ENCODE results near the gene MROH8.
"Not testable (repeated sequence)": the region's sequence is repeated elsewhere in the genome, so short reads cannot be mapped to it uniquely, and the experiment has no call there.

The MROH8 gene

DNA sequence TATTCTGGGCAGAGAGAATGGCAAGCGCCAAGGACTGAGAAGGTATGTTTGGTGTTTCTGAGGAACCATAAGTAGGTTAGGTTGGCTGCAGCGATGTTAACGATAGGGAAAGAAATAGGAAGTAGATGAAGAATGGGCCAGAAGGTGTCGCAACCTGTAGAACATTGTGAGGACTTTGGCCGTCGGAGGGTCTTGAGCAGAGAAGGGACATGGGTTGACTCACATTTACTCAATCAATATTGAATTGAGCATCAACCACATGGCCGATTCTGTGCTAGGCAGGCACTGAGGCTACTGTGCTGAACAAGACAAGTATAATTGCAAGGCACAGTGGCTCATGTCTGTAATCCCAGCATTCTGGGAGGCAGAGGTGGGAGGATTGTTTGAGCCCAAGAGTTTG lies 27.1 kb downstream of the MROH8 start:
- DNase-seq, result no peak

DNA sequence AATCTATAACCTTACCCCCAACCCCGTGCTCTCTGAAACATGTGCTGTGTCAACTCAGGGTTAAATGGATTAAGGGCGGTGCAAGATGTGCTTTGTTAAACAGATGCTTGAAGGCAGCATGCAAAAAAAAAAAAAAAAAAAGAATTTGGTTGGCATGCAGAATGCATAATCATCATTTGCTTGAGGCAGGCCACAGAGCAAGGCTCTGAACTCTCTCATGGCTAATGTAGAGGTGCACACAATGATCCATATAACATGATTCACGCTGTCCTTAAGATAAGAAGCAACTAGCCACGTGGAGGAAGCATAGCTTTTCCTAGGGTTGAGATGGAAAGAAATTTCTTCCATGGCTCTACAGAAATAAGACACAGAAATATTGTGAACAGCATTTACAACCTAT lies 27.8 kb downstream of the MROH8 start:
- no peak for DNase-seq

DNA sequence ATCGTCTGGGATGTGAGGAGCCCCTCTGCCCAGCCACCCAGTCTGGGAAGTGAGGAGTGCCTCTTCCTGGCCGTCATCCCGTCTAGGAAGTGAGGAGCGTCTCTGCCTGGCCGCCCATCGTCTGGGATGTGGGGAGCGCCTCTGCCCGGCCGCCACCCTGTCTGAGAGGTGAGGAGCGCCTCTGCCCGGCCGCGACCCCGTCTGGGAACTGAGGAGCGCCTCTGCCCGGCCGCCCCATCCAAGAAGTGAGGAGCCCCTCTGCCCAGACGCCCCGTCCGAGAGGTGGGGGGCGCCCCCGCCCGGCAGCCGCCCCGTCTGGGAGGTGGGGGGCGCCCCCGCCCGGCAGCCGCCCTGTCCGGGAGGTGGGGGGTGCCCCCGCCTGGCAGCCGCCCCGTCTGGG lies 28.5 kb downstream of the MROH8 start:
- not testable (repeated sequence) for DNase-seq

DNA sequence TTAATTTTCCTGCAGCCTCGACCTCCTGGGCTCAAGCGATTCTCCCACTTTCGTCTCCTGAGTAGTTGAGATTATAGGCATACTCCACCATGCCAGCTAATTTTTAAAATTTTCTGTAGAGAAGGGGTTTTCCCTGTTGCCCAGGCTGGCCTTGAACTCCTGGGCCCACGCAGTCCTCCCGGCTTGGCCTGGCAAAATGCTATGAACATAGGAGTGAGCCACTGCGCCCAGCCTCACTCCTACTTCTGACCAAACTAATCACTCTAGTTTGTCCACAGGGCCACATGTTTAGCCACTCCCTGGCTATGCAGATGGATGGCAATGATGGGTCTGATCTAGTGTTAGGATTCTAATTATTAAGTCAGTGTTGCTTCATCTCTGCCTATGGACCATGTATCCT lies 32.1 kb downstream of the MROH8 start:
- no peak for DNase-seq

DNA sequence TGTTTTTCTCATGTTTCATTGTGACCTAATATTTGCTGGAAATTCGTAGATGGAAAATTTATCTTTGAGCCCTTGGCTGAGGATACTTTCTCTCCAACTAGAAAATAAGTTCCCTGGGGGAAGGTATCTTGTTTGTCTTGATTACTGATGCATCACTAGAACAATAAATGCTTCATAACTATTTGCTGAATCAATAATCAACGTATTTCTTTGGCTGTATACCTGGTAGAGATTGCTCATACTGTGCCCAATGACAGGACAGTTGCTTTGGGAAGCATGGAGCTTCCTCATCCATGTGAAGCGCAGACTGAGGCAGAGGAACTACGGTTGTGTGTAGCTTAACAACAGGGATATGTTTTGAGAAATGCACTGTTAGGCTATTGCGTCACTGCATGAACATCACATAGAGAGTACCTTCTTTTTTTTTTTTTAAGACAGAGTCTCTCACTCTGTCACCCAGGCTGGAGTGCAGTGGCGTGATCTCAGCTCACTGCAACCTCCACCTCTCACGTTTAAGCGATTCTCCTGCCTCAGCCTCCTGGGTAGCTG lies 34.4 kb downstream of the MROH8 start:
- DNase-seq, result no peak

DNA sequence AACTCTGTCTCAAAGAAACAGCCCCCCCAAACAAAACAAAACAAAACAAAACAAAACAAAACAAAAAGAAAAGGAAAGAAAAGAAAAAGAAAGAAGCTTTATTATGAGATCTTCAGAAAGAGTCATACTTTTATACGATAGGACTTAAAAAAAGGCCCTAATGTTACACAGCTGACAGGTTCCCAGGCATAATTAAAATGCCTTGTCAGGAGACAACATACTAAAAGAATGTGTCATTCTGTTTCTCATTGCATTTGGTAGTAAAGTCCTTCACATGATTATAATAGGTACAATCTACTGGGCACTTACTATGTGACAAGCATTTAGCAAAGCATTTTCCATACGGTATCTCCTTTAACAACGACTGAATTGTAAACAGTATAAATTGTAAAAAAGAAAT lies 36.6 kb downstream of the MROH8 start:
- DNase-seq, result no peak

DNA sequence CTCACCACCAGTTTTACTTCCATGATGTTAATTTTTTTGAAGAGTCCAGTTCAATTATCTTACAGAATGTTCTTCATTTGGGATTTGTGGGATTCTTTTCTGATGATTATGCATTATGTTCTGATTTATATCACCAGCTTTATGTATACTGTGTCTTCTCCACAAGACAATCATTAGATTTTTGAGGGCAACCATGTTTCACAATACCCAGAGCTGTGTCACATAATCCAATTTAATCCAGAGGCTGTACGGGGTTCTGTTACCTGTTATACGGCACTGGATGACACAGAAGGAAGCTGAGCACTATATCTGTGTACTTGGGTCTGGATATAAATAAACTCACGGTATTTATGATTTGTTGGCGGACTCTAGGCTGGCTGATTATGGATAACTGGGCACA lies 41.8 kb downstream of the MROH8 start:
- no peak for DNase-seq

DNA sequence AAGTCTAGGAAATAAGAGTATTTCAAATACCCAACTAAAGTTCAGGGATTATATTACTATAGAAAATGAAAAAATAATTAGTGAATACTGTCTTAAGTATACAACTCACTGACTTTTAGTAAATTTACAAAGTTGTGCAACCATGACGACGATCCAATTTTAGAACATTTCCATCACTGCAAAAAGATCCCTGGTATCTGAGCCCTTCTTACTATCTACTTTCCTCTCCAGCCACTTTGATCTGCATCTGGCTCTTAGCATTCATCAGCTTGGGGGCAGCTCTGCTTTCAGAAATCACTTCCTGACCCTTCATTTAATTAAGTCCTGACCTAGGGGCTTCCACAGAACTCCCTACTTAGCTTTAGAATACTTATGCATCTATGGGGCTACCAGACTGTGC lies 45.4 kb downstream of the MROH8 start:
- no peak for DNase-seq

DNA sequence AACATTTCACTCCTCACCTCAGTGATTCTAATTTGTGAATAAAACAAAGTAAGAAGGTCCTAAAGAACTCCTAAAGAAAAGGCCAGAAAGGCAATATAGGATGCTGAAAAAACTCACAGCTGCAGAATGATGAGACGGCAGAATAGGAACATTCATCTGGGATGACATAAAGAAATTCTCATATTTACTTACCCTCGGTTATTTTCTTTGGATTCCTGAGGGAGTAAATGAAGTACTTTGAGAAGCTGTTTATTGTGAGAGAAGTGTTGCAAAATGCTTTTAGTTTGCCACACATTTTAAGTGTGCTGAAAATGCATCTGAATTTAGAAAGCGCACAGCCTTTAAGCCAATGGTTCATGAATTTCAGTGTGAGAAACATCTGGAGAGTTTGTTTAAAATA lies 47.9 kb downstream of the MROH8 start:
- DNase-seq, result no peak

DNA sequence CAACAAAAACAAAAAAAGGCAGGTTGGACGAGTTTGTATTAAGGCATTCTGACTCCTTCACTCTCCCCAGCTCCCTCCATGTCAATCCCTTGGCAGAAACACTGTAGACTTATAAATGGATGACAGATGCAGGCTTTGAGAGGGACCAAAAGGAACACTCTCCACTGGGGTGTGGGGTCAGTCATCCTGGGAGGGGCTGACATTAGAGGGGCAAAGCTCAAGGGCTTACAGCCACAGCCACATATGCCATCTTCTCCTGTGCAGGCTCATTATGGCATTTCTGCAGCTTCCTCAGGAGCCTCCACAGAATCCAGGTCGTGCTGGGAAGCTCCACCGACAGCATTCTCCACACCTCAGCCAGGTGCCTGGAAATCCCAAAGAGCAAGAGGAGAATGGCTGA lies 50.5 kb downstream of the MROH8 start:
- no peak for DNase-seq

DNA sequence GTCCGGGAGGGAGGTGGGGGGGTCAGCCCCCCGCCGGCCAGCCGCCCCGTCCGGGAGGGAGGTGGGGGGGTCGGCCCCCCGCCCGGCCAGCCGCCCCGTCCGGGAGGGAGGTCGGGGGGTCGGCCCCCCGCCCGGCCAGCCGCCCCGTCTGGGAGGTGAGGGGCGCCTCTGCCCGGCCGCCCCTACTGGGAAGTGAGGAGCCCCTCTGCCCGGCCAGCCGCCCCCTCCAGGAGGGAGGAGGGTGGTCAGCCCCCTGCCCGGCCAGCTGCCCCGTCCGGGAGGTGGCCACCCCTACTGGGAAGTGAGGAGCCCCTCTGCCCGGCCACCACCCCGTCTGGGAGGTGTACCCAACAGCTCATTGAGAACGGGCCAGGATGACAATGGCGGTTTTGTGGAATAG lies 53.1 kb downstream of the MROH8 start:
- DNase-seq, result not testable (repeated sequence)

DNA sequence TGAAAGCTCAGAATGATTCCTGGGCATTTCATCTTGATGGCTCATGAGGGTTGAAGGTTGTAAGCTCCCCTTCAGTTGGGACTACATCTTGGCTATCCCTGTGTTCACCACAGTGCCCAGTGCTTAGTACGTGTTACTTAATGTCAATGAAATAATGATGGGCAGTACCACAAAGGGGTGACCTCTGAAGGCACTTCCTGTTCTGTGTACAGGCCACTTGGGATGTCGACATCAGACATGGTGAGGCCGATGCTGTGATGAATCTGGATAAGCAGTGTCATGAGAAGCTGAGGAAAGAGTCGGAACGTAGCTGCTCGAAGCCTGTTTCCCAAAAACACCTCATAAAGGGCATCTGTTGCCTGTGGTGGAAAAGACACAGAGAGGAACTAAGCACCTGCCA lies 55.9 kb downstream of the MROH8 start:
- DNase-seq, result no peak

DNA sequence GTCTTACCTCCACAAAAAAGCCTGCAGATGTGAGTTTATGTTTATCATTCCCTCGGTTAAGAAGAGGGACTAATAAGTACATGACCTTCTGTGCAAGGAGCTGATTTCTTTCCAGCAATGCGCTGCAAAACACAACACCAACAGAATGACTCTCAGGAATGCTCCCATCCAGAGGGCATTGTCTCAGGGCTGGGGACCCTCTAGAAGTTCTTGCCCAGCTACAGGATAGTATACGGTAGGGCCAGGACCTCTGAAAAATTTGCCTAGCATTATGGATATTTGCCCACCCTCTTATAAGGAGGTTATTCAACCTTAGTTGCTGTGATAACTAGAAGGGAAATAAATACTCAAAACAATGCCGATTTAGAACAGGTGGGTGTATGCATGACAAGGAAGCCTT lies 58.9 kb downstream of the MROH8 start:
- DNase-seq, result no peak

DNA sequence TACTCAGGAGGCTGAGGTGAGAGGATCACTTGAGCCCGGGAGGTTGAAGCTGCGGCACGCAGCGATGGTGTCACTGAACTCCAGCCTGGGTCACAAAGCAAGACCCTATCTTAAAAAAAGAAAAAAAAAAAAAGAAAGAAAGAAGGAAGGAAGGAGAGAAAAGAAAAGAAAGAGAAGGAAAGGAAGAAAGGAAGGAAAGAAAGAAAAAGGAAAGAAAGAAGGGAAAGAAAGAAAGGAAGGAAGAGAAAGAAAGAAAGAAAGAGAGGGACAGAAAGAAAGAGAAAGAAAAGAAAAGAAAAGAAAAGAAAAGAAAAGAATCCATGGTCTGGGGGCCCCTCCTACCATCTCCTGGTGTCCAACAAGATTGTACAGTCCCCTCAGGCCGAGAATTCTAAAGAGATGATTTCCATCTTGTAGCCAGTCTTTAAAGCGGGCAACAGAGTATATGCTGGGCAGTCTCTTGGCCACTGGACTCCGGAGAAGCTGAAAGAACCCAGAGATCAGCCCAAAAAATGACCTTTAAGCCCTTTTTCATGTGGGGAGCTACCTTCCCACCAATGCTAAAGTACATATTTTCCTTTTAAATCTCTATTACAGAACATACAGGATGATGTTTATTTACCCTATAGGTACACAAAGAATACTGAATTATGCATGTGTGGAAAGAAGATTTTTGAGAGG lies 59.9 kb downstream of the MROH8 start:
- no peak for DNase-seq

DNA sequence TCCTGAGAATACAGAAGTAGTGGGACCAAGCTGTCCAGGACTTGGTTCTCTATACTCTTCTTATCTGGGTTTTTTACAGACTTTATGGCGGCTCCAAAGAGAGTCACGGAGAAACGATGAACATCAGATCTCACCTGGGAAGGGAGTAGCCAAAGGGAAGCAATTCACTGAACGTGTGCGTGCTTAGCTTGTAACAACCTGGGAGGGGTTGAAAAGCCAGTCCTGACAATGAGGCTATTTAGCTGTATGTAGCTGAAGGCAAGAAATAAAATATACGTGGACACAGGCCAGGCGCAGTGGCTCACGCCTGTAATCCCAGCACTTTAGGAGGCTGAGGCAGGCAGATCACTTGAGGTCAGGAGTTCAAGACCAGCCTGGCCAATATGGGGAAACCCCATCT lies 65.3 kb downstream of the MROH8 start:
- no peak for DNase-seq

DNA sequence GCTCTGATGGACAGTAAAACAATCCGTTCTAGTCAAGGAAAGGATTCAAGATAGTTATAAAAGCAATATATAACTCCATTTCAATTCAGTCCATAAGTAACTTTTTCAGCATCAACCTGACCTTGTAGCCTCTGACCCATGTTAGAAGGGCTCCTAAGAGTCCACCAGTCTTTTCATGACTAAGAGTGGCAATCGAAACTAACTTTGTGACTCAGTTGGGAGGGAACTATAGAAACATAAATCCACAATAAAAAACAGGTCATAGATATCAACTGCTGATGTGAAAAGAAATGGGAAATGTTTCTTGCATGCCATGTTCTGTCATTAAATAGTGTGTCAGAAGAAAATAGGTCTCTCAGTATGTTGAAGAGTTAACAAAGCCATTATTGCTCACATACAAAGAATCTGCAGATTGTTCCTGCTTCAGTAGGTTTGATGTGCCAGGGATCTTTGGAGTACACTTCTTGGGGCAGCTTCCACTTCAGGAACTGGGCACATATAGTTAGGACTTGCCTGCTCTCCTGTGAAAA lies 67.4 kb downstream of the MROH8 start:
- DNase-seq, result no peak

DNA sequence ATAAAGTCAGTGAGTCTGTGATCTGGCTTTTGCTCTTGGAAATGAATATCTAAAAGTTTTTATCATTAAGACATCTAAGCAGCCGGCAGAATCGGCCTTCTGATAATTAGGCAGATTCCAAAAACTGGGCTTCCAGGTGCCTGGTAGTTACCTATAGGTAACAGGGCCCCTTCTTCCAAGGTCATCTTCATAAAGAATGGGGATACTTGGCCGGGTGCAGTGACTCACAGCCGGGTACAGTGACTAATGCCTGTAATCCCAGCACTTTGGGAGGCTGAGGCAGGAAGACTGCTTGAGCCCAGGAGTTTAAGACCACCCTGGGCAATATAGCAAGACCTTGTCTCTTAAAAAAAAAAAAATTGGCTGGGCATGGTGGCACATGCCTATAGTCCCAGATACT lies 70.7 kb downstream of the MROH8 start:
- DNase-seq, result no peak

DNA sequence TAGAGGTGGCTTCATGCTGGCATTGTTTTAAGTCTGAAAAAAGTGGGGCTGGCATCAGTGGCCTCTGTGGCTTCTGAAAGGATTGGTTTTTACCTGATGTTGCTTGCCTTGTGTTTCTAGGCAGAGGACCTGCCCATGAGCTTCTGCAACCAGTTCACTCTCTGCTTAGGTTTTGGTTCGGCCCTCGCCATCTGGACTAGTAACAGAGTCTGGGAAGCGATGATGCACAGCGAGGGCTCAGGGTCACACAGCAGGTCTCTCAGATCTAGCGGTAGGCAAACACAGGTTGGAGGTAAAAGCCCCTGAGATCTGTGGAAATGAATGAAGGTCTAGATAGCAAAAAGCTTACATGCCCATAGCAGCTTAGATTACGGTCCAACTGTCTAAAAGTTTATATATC lies 76.8 kb downstream of the MROH8 start:
- DNase-seq, result no peak

DNA sequence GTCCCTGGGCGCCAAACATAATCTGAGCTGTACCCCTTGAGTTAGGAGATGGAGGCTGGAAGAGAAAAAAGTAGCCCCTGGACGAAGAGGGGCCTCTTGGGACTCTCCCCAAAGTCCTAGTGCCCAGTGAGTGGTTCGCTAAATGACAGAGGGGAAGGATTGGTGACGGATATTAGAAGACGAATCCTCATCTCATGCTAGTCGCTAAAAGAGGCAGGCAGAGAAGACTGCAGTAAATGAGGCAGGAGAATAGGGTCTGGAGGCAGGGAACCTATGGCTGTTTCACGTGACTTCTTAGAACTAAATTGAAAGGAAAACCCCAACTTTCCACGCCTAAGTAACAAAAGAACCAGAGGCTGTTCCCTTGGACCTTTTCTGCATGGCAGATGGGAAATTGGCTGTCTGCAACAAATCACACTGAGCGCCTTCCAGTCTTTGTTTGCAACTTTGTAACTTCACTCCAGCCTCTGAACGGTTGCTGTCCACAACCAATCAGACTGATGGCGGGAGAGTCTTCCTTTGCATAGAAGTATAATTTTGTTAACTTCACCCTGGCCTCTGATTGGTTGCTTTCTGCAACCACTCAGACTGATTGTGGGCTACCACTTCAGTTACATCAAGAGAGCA lies 82.8 kb downstream of the MROH8 start:
- no peak for DNase-seq

DNA sequence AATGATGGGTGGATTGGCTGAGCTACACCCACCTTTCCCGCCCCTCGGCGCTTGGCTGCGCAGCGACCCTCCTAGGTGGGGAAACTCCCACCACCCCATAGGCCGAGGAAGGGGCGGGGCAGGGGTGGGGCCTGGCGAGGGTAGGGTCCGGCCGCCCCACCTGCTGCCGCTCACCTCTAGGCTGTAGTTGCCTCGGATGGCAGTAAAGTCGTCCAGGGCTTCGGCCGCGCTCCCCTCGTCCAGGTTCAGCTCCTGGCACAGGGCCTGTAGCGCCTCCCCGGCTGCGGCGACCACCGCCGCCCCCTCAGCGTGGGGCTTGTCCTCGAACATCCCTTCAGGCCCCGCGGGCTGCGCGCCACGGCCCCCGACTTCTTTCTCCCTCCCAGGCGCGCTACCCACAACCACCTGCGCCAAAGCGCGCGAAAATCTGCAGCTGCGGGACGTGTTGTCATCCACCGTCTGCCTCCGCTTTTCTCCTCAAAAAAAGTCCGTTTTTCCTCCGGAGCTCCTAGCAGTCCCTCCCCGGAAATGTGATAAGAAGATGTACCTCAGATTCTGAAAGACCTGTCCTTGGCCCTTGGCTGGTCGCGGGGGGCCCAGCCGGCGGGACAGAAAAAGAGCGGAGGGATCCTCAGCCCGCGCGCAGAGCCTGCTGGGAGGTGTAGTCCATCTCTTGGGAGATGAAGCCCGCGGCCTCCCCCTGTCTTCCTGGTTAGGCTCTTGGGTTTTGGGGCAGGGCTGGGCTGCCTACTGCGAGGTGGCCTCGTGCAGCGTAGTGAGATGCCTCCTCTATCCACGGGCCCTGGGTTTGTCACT lies 83.5 kb downstream of the MROH8 start, which contains the start of gene RBL1:
RBL1 (minus strand) TSS at position 399 of the 816 bp plus-strand sequence; CDS start at position 330, 69 bp downstream.
- peak; percentile 75 to 86 for DNase-seq

DNA sequence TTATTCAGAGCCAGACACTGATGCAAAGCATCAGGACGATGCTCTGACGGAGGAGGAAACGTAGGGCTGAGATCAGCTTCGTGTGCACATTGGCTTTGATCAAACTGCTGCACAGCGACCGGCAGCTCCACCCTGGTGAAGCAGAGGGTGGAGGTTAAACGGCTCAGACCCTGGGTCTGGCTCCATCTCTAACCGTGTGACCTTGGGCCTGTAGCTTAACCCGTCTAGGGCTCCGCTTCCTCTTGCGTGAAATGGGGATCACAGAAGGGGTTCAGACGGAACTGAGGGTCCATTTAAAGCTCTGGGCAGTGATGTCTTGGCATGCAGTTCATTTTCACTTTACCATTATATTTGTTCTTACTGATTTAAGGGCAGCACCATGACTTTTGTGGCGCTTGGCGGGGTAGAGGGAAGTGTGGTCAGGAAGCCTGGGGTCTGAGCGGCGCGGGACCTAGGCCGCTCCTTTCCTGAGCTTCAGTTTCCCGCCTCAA lies 84.2 kb downstream of the MROH8 start:
- DNase-seq, result no peak

DNA sequence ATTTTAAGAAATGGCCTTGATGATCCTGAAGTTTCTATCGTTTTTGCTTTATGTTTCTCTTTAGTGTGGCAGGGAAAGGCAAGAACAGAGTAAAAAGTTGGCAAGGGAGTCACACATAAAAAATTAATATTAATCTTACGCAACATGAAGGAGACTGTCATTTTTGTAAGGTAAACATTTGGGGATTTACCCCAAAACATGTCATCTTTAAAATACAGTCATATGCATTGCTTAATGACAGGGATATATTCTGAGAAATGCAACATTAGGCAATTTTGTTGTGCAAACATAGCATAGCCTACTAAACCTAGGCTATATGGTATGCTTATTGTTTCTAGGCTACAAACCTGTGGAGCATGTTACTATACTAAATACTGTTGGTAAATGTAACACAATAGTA lies 88.9 kb downstream of the MROH8 start:
- DNase-seq, result no peak

DNA sequence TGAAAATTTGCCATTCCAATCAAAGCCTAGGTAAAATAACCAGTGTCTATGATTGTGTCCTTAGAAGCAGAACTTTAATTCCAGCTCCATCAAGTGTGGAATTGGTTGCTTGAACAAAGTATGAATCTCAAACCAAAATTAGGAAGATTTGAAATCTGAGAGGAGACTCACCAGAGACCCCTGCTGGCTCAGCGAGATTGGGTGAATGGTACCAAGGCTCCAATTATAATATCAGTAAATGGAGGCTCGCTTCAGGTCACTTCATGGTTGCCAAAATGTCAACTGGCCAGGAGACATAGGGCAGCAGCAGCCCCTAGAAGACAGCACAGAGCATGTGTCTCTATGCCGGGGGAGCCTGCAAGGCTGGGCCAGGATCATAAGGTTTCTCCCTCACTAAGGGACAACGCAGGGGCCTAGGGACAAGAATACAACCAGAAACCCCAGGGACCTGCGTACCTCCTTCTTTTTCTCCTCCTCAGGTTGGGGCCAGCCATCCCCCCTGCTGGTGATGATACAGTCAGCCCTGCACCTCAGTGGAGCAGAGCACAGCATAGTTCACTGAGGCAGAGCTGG lies 97.5 kb downstream of the MROH8 start:
- DNase-seq, result no peak
